ENCODE measurements around the gene TTC12. TPM values are rescaled to one million over a fixed set of nuclear protein-coding genes. Genes with fewer than 3 reads are reported as not detected.

TTC12 gene
- total and polyA plus RNA-seq, 4 donors: 6.4 to 43.2 (median 19.0) TPM

DNA sequence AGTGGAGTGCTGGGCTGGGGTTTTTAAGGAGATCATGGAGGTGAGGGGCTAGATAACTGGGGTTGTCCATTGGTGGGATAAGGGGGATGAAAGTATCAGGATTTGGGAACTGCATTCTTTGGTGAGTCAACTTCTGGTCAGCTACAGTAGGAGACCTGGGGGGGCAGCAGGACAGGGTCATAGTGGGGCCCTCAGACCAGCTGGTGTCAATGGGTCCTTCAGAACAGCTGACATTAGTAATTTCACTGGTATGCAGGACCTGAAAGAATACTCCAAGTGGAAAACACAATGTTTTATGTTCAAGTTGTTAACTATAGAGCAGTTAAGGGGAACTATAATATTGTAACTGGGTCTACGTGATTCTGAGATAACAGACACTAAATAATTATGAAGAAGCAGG, 2.8 kb upstream of the TTC12 start:
- Histone ChIP-seq H3K4me1 (ENCODE audit: control insufficient read depth in 5 of 5, insufficient read depth in 5 of 5, low read length in 5 of 5) (peaks cover 0 to 9% (median 5%) of the 10 kb centered on the region in 5 donors), H3K27ac (ENCODE audit: low read depth in 1 of 2, low read length in 1 of 2) (no peak overlapping the region), H3K27me3 (ENCODE audit: control insufficient read depth in 3 of 3, insufficient read depth in 3 of 3, low read length in 2 of 3) (no peaks in the 10 kb centered on the region), H3K9ac (ENCODE audit: insufficient read depth in 1 of 2, low read length in 2 of 2) (no peak overlapping the region), H3K4me3 (no peak overlapping the region), H3K36me3 (ENCODE audit: control insufficient read depth in 4 of 4, insufficient read depth in 4 of 4, low read length in 4 of 4) (peaks cover 0 to 1% (median 0%) of the 10 kb centered on the region in 4 donors), H3K9me3 (ENCODE audit: control insufficient read depth in 4 of 4, insufficient read depth in 3 of 4, low read length in 3 of 4) (no peaks in the 10 kb centered on the region)
- no peak for TF ChIP-seq CTCF (IDR thresholded peaks at IDR 0.05; ENCODE audit: control extremely low read depth, extremely low read depth)
- ATAC-seq (ENCODE audit: insufficient read depth, low FRiP score) (no peak), DNase-seq (no peak)
- 92 to 97% methylated on average over 1 of the region's 1 CpG for WGBS, 2 donors

DNA sequence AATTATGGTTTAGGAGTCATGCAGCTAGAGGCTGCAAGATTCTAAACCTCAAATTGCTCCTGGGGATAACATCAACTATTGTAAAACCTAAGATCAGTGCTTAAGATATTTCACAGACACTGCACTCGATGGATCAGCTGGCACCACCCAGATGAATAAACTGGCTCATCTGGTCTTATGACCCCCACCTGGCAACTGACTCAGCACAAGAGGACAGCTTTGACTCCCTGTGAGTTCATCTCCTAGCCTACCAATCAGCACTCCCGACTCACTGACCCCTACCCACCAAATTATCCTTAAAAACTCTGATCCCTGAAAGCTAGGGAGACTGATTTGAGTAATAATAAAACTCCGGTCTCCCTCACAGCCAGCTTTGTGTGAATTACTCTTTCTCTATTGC, 782 bp upstream of the TTC12 start:
- H3K9ac ChIP-seq (ENCODE audit: insufficient read depth in 1 of 2, low read length in 2 of 2): no peak overlapping the region
- no peak for TF ChIP-seq CTCF (IDR thresholded peaks at IDR 0.05; ENCODE audit: control extremely low read depth, extremely low read depth)
- DNase-seq (no peak), ATAC-seq (ENCODE audit: insufficient read depth, low FRiP score) (no peak)
- H3K27me3 ChIP-seq (ENCODE audit: control insufficient read depth in 3 of 3, insufficient read depth in 3 of 3, low read length in 2 of 3): no peaks in the 10 kb centered on the region
- H3K27ac ChIP-seq (ENCODE audit: low read depth in 1 of 2, low read length in 1 of 2): peak overlapping the region in 1 of 2 donors; percentile 14
- WGBS, 2 donors: 91 to 95% methylated on average over 3 of the region's 3 CpGs
- no peak overlapping the region for H3K4me3 ChIP-seq
- H3K4me1 ChIP-seq (ENCODE audit: control insufficient read depth in 5 of 5, insufficient read depth in 5 of 5, low read length in 5 of 5): peaks cover 0 to 9% (median 5%) of the 10 kb centered on the region in 5 donors
- no peaks in the 10 kb centered on the region for H3K9me3 ChIP-seq (ENCODE audit: control insufficient read depth in 4 of 4, insufficient read depth in 3 of 4, low read length in 3 of 4)
- H3K36me3 ChIP-seq (ENCODE audit: control insufficient read depth in 4 of 4, insufficient read depth in 4 of 4, low read length in 4 of 4): peaks cover 0 to 8% (median 2%) of the 10 kb centered on the region in 4 donors

GRCh38 chr11:113314065-113314388, 356 bp upstream of the TTC12 start:
- DNase-seq (no peak), ATAC-seq (ENCODE audit: insufficient read depth, low FRiP score) (no peak)
- peak overlapping the region; percentile 14 to 74 for H3K27ac ChIP-seq (ENCODE audit: low read depth in 1 of 2, low read length in 1 of 2)
- TF ChIP-seq CTCF (IDR thresholded peaks at IDR 0.05; ENCODE audit: control extremely low read depth, extremely low read depth): no peak
- WGBS, 2 donors: 5 to 10% methylated on average over 9 of the region's 9 CpGs
- peak overlapping the region; percentile 13 for H3K4me3 ChIP-seq
- peaks cover 0 to 9% (median 4%) of the 10 kb centered on the region in 4 donors for H3K36me3 ChIP-seq (ENCODE audit: control insufficient read depth in 4 of 4, insufficient read depth in 4 of 4, low read length in 4 of 4)
- peaks cover 0 to 9% (median 5%) of the 10 kb centered on the region in 5 donors for H3K4me1 ChIP-seq (ENCODE audit: control insufficient read depth in 5 of 5, insufficient read depth in 5 of 5, low read length in 5 of 5)
- H3K9me3 ChIP-seq (ENCODE audit: control insufficient read depth in 4 of 4, insufficient read depth in 3 of 4, low read length in 3 of 4): no peaks in the 10 kb centered on the region
- no peaks in the 10 kb centered on the region for H3K27me3 ChIP-seq (ENCODE audit: control insufficient read depth in 3 of 3, insufficient read depth in 3 of 3, low read length in 2 of 3)
- peak overlapping the region; percentile 39 to 75 for H3K9ac ChIP-seq (ENCODE audit: insufficient read depth in 1 of 2, low read length in 2 of 2)

DNA sequence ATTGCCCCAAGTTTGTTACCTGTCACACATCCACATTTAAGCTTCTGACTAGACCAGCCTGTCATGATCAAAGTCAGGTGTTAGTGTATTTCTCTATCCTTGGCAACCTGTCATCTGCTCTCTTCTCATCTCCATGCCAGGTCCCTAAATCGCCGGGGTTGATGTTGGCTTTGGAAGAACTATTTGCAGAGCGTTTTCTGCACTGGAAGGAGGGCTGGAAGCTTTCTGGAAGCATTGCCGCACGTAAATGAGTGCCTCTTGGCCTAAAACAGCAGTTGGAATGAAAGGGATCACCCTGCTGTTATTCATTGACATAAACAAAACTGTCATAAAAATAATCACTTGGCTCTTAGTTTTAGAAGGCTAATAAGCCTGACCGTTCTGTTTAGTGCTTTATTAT, 1.4 kb downstream of the TTC12 start:
- Histone ChIP-seq H3K27me3 (ENCODE audit: control insufficient read depth in 3 of 3, insufficient read depth in 3 of 3, low read length in 2 of 3) (no peaks in the 10 kb centered on the region), H3K4me1 (ENCODE audit: control insufficient read depth in 5 of 5, insufficient read depth in 5 of 5, low read length in 5 of 5) (peaks cover 0 to 9% (median 5%) of the 10 kb centered on the region in 5 donors), H3K4me3 (no peak overlapping the region), H3K27ac (ENCODE audit: low read depth in 1 of 2, low read length in 1 of 2) (no peak overlapping the region), H3K9me3 (ENCODE audit: control insufficient read depth in 4 of 4, insufficient read depth in 3 of 4, low read length in 3 of 4) (peaks cover 0 to 4% (median 0%) of the 10 kb centered on the region in 4 donors), H3K36me3 (ENCODE audit: control insufficient read depth in 4 of 4, insufficient read depth in 4 of 4, low read length in 4 of 4) (peaks cover 0 to 12% (median 6%) of the 10 kb centered on the region in 4 donors), H3K9ac (ENCODE audit: insufficient read depth in 1 of 2, low read length in 2 of 2) (no peak overlapping the region)
- DNase-seq: peak in 1 of 3 donors; percentile 4
- TF ChIP-seq CTCF (IDR thresholded peaks at IDR 0.05; ENCODE audit: control extremely low read depth, extremely low read depth): no peak
- no peak for ATAC-seq (ENCODE audit: insufficient read depth, low FRiP score)
- 69 to 76% methylated on average over 6 of the region's 6 CpGs for WGBS, 2 donors
